ENCODE measurements around the gene TTF1. TPM values are rescaled to one million over a fixed set of nuclear protein-coding genes. Genes with fewer than 3 reads are reported as not detected.

TTF1 gene
- total RNA-seq, 1 experiment from 2014 or later = 26.9 TPM

GRCh38 chr9:132414731-132415130 lies 8.1 kb upstream of the TTF1 start:
- H2BK20ac ChIP-seq (ENCODE audit: low read depth, low read length, poor library complexity, severe bottlenecking) = no peak overlapping the region
- H3K56ac ChIP-seq (ENCODE audit: insufficient read length, low read depth, low read length) = no peak overlapping the region
- H3K9me3 ChIP-seq (ENCODE audit: control insufficient read depth, low read depth, low read length) = no peaks in the 10 kb centered on the region
- no peak overlapping the region for H3K4me2 ChIP-seq (ENCODE audit: insufficient read depth, insufficient read length, low read length)
- peaks cover 11% of the 10 kb centered on the region for H3K23me2 ChIP-seq (ENCODE audit: insufficient read length, low read depth, low read length, poor library complexity, severe bottlenecking)
- no peak overlapping the region for H2AFZ ChIP-seq (ENCODE audit: low read length)
- H4K8ac ChIP-seq (replicated peaks; ENCODE audit: insufficient read length, low read depth, low read length) = no peak overlapping the region
- peaks cover 40% of the 10 kb centered on the region for H3K27me3 Mint-ChIP-seq (ENCODE audit: low read depth)
- H3K36me3 Mint-ChIP-seq (ENCODE audit: insufficient read depth in 1 of 3, low read depth in 3 of 3) = no peaks in the 10 kb centered on the region
- no peak overlapping the region for H4K5ac ChIP-seq (ENCODE audit: insufficient read length, low read depth, low read length)
- no peak overlapping the region for H4K91ac ChIP-seq (ENCODE audit: insufficient read length, low read depth, low read length)
- no peaks in the 10 kb centered on the region for H4K20me1 ChIP-seq (ENCODE audit: control insufficient read depth, insufficient read depth, insufficient read length)
- TF ChIP-seq CTCF (conservative IDR thresholded peaks at IDR 0.05) = no peak
- no peak overlapping the region for H3K9ac ChIP-seq (ENCODE audit: extremely low read depth, insufficient read length, low read length)
- peaks cover 26 to 37% of the 10 kb centered on the region in 2 experiments for H3K4me1 Mint-ChIP-seq
- no peak overlapping the region for H3K14ac ChIP-seq (ENCODE audit: insufficient read depth, low read length)
- no peaks in the 10 kb centered on the region for H3K79me1 ChIP-seq (ENCODE audit: insufficient read depth, low read depth, low read length, poor library complexity, severe bottlenecking)
- no peak overlapping the region for H2AK5ac ChIP-seq (ENCODE audit: insufficient read length, low read length)
- no peak overlapping the region for H3K4me3 Mint-ChIP-seq
- no peaks in the 10 kb centered on the region; the same call in 1 of the 2 replicates for H3K27me3 ChIP-seq (ENCODE audit: insufficient read depth, low read length)
- H3K23ac ChIP-seq (ENCODE audit: insufficient read length, low read depth, low read length) = no peak overlapping the region
- no peak for DNase-seq
- H2BK15ac ChIP-seq (ENCODE audit: low read depth, low read length) = no peak overlapping the region
- no peaks in the 10 kb centered on the region for H3K4me1 ChIP-seq (ENCODE audit: insufficient read depth, low read length)
- no peak overlapping the region for H2BK12ac ChIP-seq (ENCODE audit: insufficient read length, low read depth, low read length)
- no peak overlapping the region for H3K27ac ChIP-seq (ENCODE audit: insufficient read length, low read depth, low read length)
- no CpG with 5 or more reads among the region's 7 CpGs for whole genome bisulfite sequencing (ENCODE audit: extremely low coverage, insufficient read length, low lambda C conversion rate)
- H3K27ac Mint-ChIP-seq = no peak overlapping the region
- no peaks in the 10 kb centered on the region for H3K79me2 ChIP-seq (ENCODE audit: insufficient read depth, low read length)
- H3K18ac ChIP-seq (ENCODE audit: insufficient read length, low read depth, low read length) = no peak overlapping the region
- no peak overlapping the region for H2BK5ac ChIP-seq (ENCODE audit: insufficient read length, low read length)
- no peak overlapping the region for H2BK120ac ChIP-seq (ENCODE audit: low read depth, low read length, poor library complexity, severe bottlenecking)
- no peak overlapping the region for H3K4ac ChIP-seq (ENCODE audit: low read depth, low read length)
- H3T11ph ChIP-seq (ENCODE audit: low read length) = no peak overlapping the region
- no peaks in the 10 kb centered on the region; a peak in 1 of 5 replicates for H3K9me3 Mint-ChIP-seq
